Osteoblast (primary cell): ENCODE results near the gene CAPZB. TPM values are rescaled to one million over a fixed set of nuclear protein-coding genes. Genes with fewer than 3 reads are reported as not detected.

Source experiments
- DNase-seq: peaks from one replicate; pipeline ENCODE4 v3.0.0; 2011; ENCODE audit warnings: low spot score, mixed read lengths; ENCODE audit not compliant: insufficient read length; ENCODE audit errors: missing footprints
- H2AFZ ChIP-seq: 2 replicates; pipeline ENCODE4 v1.6.0; 2011; ENCODE audit warnings: mild to moderate bottlenecking, low read length
- H3K27ac ChIP-seq: 2 replicates; pipeline ENCODE4 v1.5.1; 2011; ENCODE audit warnings: mild to moderate bottlenecking, low read depth, low read length, moderate library complexity
- H3K27me3 ChIP-seq: 2 replicates; pipeline ENCODE4 v1.6.0; 2012; ENCODE audit warnings: mild to moderate bottlenecking, control low read depth, inconsistent platforms, low read length, moderate library complexity; ENCODE audit not compliant: insufficient read depth
- H3K36me3 ChIP-seq: 2 replicates; pipeline ENCODE4 v1.5.1; 2011; ENCODE audit warnings: mild to moderate bottlenecking, low read length, control low read depth, moderate library complexity; ENCODE audit not compliant: insufficient read depth
- H3K4me1 ChIP-seq: 2 replicates; pipeline ENCODE4 v1.5.1; 2011; ENCODE audit warnings: mild to moderate bottlenecking, low read length, control low read depth, moderate library complexity; ENCODE audit not compliant: insufficient read depth
- H3K4me2 ChIP-seq: 2 replicates; pipeline ENCODE4 v1.6.0; 2011; ENCODE audit warnings: mild to moderate bottlenecking, low read length; ENCODE audit not compliant: insufficient read depth
- H3K4me3 ChIP-seq: fragments of 200-600 bp; sonication (generic); 3 replicates; pipeline ENCODE4 v1.5.1; 2012; ENCODE audit warnings: mild to moderate bottlenecking, low read length, inconsistent platforms; ENCODE audit not compliant: insufficient read depth
- H3K79me2 ChIP-seq: 2 replicates; pipeline ENCODE4 v1.6.0; 2012; ENCODE audit warnings: mild to moderate bottlenecking, low read length, control low read depth, inconsistent platforms; ENCODE audit not compliant: insufficient read depth
- H3K9me3 ChIP-seq: 2 replicates; pipeline ENCODE4 v1.5.1; 2011; ENCODE audit warnings: low read depth, low read length, control low read depth
- H4K20me1 ChIP-seq: 2 replicates; pipeline ENCODE4 v1.6.0; 2012; ENCODE audit warnings: mild to moderate bottlenecking, low read length, control low read depth; ENCODE audit not compliant: insufficient read depth
- total RNA-seq: library from RNA; depleted of rRNA; stranded (reverse); fragments of >200 nt; gene quantifications from 2 replicates; pipeline ENCODE4 v1.2.3, GENCODE V29; 2012
- TF ChIP-seq, protein P1 (sequence below): IDR thresholded peaks from 2 replicates; pipeline ENCODE4 v1.5.1; 2011; ENCODE audit warnings: mild to moderate bottlenecking, low read depth, low read length, moderate library complexity; ENCODE audit errors: extremely low read depth

The CAPZB gene
- total RNA-seq, 1 donor, result 217 TPM

GRCh38 chr1:19483691-19484090, 1.6 kb downstream of the CAPZB start:
- TF ChIP-seq, protein P1, sequence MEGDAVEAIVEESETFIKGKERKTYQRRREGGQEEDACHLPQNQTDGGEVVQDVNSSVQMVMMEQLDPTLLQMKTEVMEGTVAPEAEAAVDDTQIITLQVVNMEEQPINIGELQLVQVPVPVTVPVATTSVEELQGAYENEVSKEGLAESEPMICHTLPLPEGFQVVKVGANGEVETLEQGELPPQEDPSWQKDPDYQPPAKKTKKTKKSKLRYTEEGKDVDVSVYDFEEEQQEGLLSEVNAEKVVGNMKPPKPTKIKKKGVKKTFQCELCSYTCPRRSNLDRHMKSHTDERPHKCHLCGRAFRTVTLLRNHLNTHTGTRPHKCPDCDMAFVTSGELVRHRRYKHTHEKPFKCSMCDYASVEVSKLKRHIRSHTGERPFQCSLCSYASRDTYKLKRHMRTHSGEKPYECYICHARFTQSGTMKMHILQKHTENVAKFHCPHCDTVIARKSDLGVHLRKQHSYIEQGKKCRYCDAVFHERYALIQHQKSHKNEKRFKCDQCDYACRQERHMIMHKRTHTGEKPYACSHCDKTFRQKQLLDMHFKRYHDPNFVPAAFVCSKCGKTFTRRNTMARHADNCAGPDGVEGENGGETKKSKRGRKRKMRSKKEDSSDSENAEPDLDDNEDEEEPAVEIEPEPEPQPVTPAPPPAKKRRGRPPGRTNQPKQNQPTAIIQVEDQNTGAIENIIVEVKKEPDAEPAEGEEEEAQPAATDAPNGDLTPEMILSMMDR, result no peak
- Histone ChIP-seq H3K27me3 (no peaks in the 10 kb centered on the region), H3K36me3 (peaks cover 24% of the 10 kb centered on the region), H3K79me2 (peaks cover 71% of the 10 kb centered on the region), H3K4me1 (peaks cover 44% of the 10 kb centered on the region), H3K9me3 (no peaks in the 10 kb centered on the region), H3K4me2 (peak overlapping the region; percentile 86), H4K20me1 (peaks cover 56% of the 10 kb centered on the region), H3K4me3 (peak overlapping the region; percentile 99), H3K27ac (peak overlapping the region; percentile 86), H2AFZ (no peak overlapping the region)
- DNase-seq, result peak; percentile 86

GRCh38 chr1:19483261-19483660, 2.1 kb downstream of the CAPZB start:
- H3K27ac ChIP-seq, result peak overlapping the region; percentile 86
- H4K20me1 ChIP-seq, result peaks cover 60% of the 10 kb centered on the region
- H3K4me3 ChIP-seq, result peak overlapping the region; percentile 99

GRCh38 chr1:19481826-19482398, 3.4 kb downstream of the CAPZB start:
- H3K79me2 ChIP-seq, result peaks cover 88% of the 10 kb centered on the region
- DNase-seq, result no peak
- TF ChIP-seq, protein P1, result no peak
- H3K9me3 ChIP-seq, result no peaks in the 10 kb centered on the region
- H3K4me3 ChIP-seq, result peak overlapping the region; percentile 99
- H4K20me1 ChIP-seq, result peaks cover 74% of the 10 kb centered on the region
- H3K4me2 ChIP-seq, result peak overlapping the region; percentile 86
- no peak overlapping the region for H2AFZ ChIP-seq
- no peaks in the 10 kb centered on the region for H3K27me3 ChIP-seq
- H3K36me3 ChIP-seq, result peaks cover 30% of the 10 kb centered on the region
- H3K27ac ChIP-seq, result no peak overlapping the region
- H3K4me1 ChIP-seq, result peaks cover 51% of the 10 kb centered on the region

More at GRCh38 chr1:19483261-19483660, 2.1 kb downstream of the CAPZB start:
- no peaks in the 10 kb centered on the region for H3K27me3 ChIP-seq
- no peaks in the 10 kb centered on the region for H3K9me3 ChIP-seq
- no peak for DNase-seq
- H3K36me3 ChIP-seq, result peaks cover 28% of the 10 kb centered on the region
- H3K4me2 ChIP-seq, result peak overlapping the region; percentile 86
- H3K79me2 ChIP-seq, result peaks cover 75% of the 10 kb centered on the region
- TF ChIP-seq, protein P1, result no peak
- no peak overlapping the region for H2AFZ ChIP-seq
- H3K4me1 ChIP-seq, result peaks cover 48% of the 10 kb centered on the region

GRCh38 chr1:19480282-19480681, 5.1 kb downstream of the CAPZB start:
- H4K20me1 ChIP-seq, result peaks cover 90% of the 10 kb centered on the region
- H3K27ac ChIP-seq, result no peak overlapping the region
- TF ChIP-seq, protein P1, result no peak
- H3K36me3 ChIP-seq, result peaks cover 30% of the 10 kb centered on the region
- DNase-seq, result no peak
- H3K27me3 ChIP-seq, result no peaks in the 10 kb centered on the region
- H2AFZ ChIP-seq, result no peak overlapping the region
- H3K4me3 ChIP-seq, result no peak overlapping the region
- peaks cover 100% of the 10 kb centered on the region for H3K79me2 ChIP-seq
- peaks cover 47% of the 10 kb centered on the region for H3K4me1 ChIP-seq
- no peak overlapping the region for H3K4me2 ChIP-seq
- no peaks in the 10 kb centered on the region for H3K9me3 ChIP-seq
